ENCODE results near the gene CDON. TPM values are rescaled to one million over a fixed set of nuclear protein-coding genes. Genes with fewer than 3 reads are reported as not detected.

Gene CDON
- total RNA-seq, 2 donors from 2014 or later = 2.3 to 10.5 TPM

DNA sequence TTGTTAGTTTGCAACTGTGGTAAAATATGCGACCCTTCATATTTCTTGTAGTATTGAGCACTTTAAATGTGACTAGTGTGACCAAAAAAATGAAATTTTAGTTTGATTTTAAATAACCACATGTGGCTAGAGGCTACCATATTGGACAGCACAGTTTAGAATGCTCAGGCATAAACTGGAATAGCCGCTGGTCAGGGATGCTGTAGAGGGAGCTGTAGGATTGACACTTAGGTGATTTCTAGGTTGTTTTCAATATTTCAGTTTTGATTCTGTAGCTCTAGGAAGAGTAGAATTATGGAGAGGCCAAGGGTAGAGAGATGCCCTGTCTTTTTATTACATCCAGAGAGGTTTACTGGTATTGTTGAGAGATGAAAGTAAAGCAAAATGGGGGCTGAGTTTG, 127.6 kb downstream of the CDON start:
- Histone ChIP-seq H3K9ac (ENCODE audit: low read depth in 2 of 2, low read length in 2 of 2) (no peak overlapping the region), H3K9me3 (no peaks in the 10 kb centered on the region), H3K27ac (no peak overlapping the region), H3K27me3 (no peaks in the 10 kb centered on the region), H3K36me3 (no peaks in the 10 kb centered on the region), H3K4me1 (no peaks in the 10 kb centered on the region), H3K4me3 (no peak overlapping the region)
- intact Hi-C loops (cut with DNase I) = no loop called here
- no peak for DNase-seq
- TF ChIP-seq, protein P1, sequence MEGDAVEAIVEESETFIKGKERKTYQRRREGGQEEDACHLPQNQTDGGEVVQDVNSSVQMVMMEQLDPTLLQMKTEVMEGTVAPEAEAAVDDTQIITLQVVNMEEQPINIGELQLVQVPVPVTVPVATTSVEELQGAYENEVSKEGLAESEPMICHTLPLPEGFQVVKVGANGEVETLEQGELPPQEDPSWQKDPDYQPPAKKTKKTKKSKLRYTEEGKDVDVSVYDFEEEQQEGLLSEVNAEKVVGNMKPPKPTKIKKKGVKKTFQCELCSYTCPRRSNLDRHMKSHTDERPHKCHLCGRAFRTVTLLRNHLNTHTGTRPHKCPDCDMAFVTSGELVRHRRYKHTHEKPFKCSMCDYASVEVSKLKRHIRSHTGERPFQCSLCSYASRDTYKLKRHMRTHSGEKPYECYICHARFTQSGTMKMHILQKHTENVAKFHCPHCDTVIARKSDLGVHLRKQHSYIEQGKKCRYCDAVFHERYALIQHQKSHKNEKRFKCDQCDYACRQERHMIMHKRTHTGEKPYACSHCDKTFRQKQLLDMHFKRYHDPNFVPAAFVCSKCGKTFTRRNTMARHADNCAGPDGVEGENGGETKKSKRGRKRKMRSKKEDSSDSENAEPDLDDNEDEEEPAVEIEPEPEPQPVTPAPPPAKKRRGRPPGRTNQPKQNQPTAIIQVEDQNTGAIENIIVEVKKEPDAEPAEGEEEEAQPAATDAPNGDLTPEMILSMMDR (IDR thresholded peaks at IDR 0.05) = no peak

DNA sequence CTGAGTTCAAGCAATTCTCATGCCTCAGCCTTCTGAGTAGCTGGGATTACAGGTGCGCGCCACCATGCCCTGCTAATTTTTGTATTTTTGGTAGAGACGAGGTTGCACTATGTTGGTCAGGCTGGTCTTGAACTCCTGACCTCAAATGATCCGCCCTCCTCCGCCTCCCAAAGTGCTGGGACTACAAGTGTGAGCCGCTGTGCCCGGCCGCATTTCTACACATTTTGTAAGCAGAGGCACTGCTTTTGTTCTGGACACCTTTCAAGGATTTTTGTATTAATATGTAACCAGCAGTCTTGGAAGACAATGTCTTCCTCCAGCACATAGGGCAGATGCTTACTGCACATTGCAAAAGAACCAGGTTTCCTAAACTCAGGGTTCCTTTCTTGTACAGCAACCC, 128.2 kb downstream of the CDON start:
- no peak for DNase-seq
- TF ChIP-seq, protein P1 (IDR thresholded peaks at IDR 0.05) = no peak
- Histone ChIP-seq H3K36me3 (no peaks in the 10 kb centered on the region), H3K27me3 (no peaks in the 10 kb centered on the region), H3K9ac (ENCODE audit: low read depth in 2 of 2, low read length in 2 of 2) (no peak overlapping the region), H3K9me3 (no peaks in the 10 kb centered on the region), H3K4me1 (no peaks in the 10 kb centered on the region), H3K4me3 (no peak overlapping the region), H3K27ac (no peak overlapping the region)
- intact Hi-C loops (cut with DNase I) = no loop called here

- Histone ChIP-seq H3K27me3 (no peaks in the 10 kb centered on the region), H3K9me3 (no peaks in the 10 kb centered on the region), H3K27ac (no peak overlapping the region), H3K4me1 (no peaks in the 10 kb centered on the region), H3K36me3 (no peaks in the 10 kb centered on the region), H3K9ac (ENCODE audit: low read depth in 2 of 2, low read length in 2 of 2) (no peak overlapping the region), H3K4me3 (no peak overlapping the region)
- intact Hi-C loops (cut with DNase I) = no loop called here
- no peak for DNase-seq
- TF ChIP-seq, protein P1 (IDR thresholded peaks at IDR 0.05) = no peak
These were observed 129.4 kb downstream of the CDON start for GRCh38 chr11:125933030-125933813.

- intact Hi-C loops (cut with DNase I) = no loop called here
- DNase-seq = peak; percentile 6
- Histone ChIP-seq H3K9me3 (no peaks in the 10 kb centered on the region), H3K9ac (ENCODE audit: low read depth in 2 of 2, low read length in 2 of 2) (no peak overlapping the region), H3K4me3 (no peak overlapping the region), H3K27me3 (no peaks in the 10 kb centered on the region), H3K36me3 (no peaks in the 10 kb centered on the region), H3K27ac (no peak overlapping the region), H3K4me1 (no peaks in the 10 kb centered on the region)
- TF ChIP-seq, protein P1 (IDR thresholded peaks at IDR 0.05) = no peak
These were observed 130.4 kb downstream of the CDON start for GRCh38 chr11:125932301-125932700.

DNA sequence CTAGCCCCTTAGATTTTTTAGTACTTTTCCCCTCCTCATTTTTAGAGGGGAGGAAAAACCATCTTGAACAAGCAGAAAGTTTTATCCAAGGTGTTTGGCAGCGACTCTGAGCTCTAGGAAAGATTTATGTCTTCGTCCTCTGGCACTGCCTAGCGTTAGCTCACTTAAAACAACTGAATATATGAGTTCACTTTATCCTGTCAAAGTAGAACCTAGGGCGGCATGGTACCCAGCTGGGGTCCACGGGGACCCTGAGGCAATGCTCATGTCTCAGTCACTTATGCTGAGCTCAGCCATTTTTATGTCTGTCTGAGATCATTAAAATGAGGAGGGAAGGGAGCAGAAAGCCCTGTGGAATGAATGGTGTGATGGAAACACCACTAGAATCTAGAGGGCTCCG, 131.0 kb downstream of the CDON start:
- DNase-seq = no peak
- H3K9me3 ChIP-seq = no peaks in the 10 kb centered on the region
- H3K4me3 ChIP-seq = no peak overlapping the region
- no peaks in the 10 kb centered on the region for H3K4me1 ChIP-seq
- H3K36me3 ChIP-seq = no peaks in the 10 kb centered on the region
- H3K27me3 ChIP-seq = no peaks in the 10 kb centered on the region
- no peak overlapping the region for H3K9ac ChIP-seq (ENCODE audit: low read depth in 2 of 2, low read length in 2 of 2)
- TF ChIP-seq, protein P1 (IDR thresholded peaks at IDR 0.05) = no peak
- intact Hi-C loops (cut with DNase I) = no loop called here
- no peak overlapping the region for H3K27ac ChIP-seq
